GM23338 (cell line): Measurements from ENCODE around the gene ST6GALNAC3. TPM values are rescaled to one million over a fixed set of nuclear protein-coding genes. Genes with fewer than 3 reads are reported as not detected.

Source experiments
- ATAC-seq: fragments of 200-7000 bp; cut with Tn5 transposase; 3 replicates; pipeline ENCODE4 v1.9.1; 2020
- DNase-seq: peaks from one replicate; pipeline ENCODE4 v3.0.0-alpha.2; 2015; ENCODE audit warnings: low spot score
- H2AFZ ChIP-seq: fragments of 200-600 bp; sonication (generic); 2 replicates; pipeline ENCODE4 v1.8.0; 2016; ENCODE audit warnings: antibody characterized with exemption, mild to moderate bottlenecking, moderate library complexity
- H3F3A ChIP-seq: fragments of 200-600 bp; sonication (generic); replicated peaks from 2 replicates; pipeline ENCODE4 v1.8.0; 2017; ENCODE audit warnings: antibody characterized with exemption, mixed run types, low read depth
- H3K27ac ChIP-seq: fragments of 200-600 bp; sonication (generic); 2 replicates; pipeline ENCODE4 v1.6.1; 2016; ENCODE audit warnings: low read depth
- H3K27me3 ChIP-seq: fragments of 200-600 bp; sonication (generic); 2 replicates; pipeline ENCODE4 v1.8.0; 2016; ENCODE audit warnings: mild to moderate bottlenecking, mixed run types, moderate library complexity; ENCODE audit not compliant: insufficient read depth
- H3K36me3 ChIP-seq: fragments of 200-600 bp; sonication (generic); 2 replicates; pipeline ENCODE4 v1.8.0; 2016; ENCODE audit warnings: mild to moderate bottlenecking; ENCODE audit not compliant: insufficient read depth
- H3K4me1 ChIP-seq: fragments of 200-600 bp; sonication (generic); 2 replicates; pipeline ENCODE4 v1.8.0; 2016; ENCODE audit warnings: mild to moderate bottlenecking, moderate library complexity; ENCODE audit not compliant: insufficient read depth
- H3K4me2 ChIP-seq: fragments of 200-600 bp; sonication (generic); 2 replicates; pipeline ENCODE4 v1.7.1; 2017; ENCODE audit warnings: mixed run types
- H3K4me3 ChIP-seq: fragments of 200-600 bp; sonication (generic); 2 replicates; pipeline ENCODE4 v1.6.1; 2016; ENCODE audit warnings: mixed run types
- H3K79me2 ChIP-seq: fragments of 200-600 bp; sonication (generic); replicated peaks from 2 replicates; pipeline ENCODE4 v1.8.0; 2017; ENCODE audit warnings: mild to moderate bottlenecking; ENCODE audit not compliant: insufficient read depth
- H3K9me2 ChIP-seq: fragments of 200-600 bp; sonication (generic); 2 replicates; pipeline ENCODE4 v1.8.0; 2017; ENCODE audit not compliant: insufficient read depth
- H4K20me1 ChIP-seq: fragments of 200-600 bp; sonication (generic); replicated peaks from 2 replicates; pipeline ENCODE4 v1.8.0; 2017; ENCODE audit warnings: mild to moderate bottlenecking; ENCODE audit not compliant: insufficient read depth
- H3K27ac Mint-ChIP-seq: 2 replicates; pipeline ENCODE4 v1.8.0; 2020; ENCODE audit warnings: inconsistent platforms, mild to moderate bottlenecking, moderate library complexity, mixed read lengths
- H3K27me3 Mint-ChIP-seq: 3 replicates; pipeline ENCODE4 v1.8.0; 2022; ENCODE audit warnings: low read depth, mild to moderate bottlenecking, moderate library complexity, mixed read lengths, inconsistent platforms; ENCODE audit not compliant: insufficient read depth, poor library complexity
- H3K36me3 Mint-ChIP-seq: 3 replicates; pipeline ENCODE4 v1.8.0; 2021; ENCODE audit warnings: low read depth, mild to moderate bottlenecking, inconsistent platforms, moderate library complexity, mixed read lengths
- H3K4me1 Mint-ChIP-seq: 3 replicates; pipeline ENCODE4 v1.8.0; 2020; ENCODE audit warnings: mild to moderate bottlenecking, inconsistent platforms, mixed read lengths
- H3K4me3 Mint-ChIP-seq: 3 replicates; pipeline ENCODE4 v1.8.0; 2021; ENCODE audit warnings: moderate library complexity, mild to moderate bottlenecking, inconsistent platforms, mixed read lengths
- H3K9me3 Mint-ChIP-seq: 3 replicates; pipeline ENCODE4 v1.8.0; 2020; ENCODE audit warnings: moderate library complexity, mild to moderate bottlenecking, inconsistent platforms, mixed read lengths
- NANOG ChIP-seq: IDR thresholded peaks from 2 replicates; pipeline ENCODE4 v1.6.1; 2016; ENCODE audit warnings: antibody characterized with exemption, borderline replicate concordance
- REST ChIP-seq: IDR thresholded peaks from one replicate; pipeline ENCODE4 v1.6.1; 2018; ENCODE audit warnings: antibody characterized with exemption; ENCODE audit not compliant: unreplicated experiment
- STAT1 ChIP-seq: IDR thresholded peaks from one replicate; pipeline ENCODE4 v1.6.1; 2016; ENCODE audit warnings: antibody characterized with exemption; ENCODE audit not compliant: unreplicated experiment
- ZNF462 ChIP-seq: fragments of 250-450 bp; sonication (Bioruptor Pico); IDR thresholded peaks from 2 replicates; pipeline ENCODE4 v1.5.0; 2020; ENCODE audit warnings: mild to moderate bottlenecking, moderate library complexity
- polyA plus RNA-seq: library from polyadenylated mRNA; unstranded; fragments of >200 nt; fragmentation: Nextera tagmentation; extraction: Ambion mirVana; gene quantifications from 2 replicates; pipeline ENCODE4 v1.2.1, GENCODE V29; 2016
- total RNA-seq: library from RNA; depleted of rRNA; stranded (reverse); fragments of >200 nt; shearing (Covaris generic); gene quantifications from 2 replicates; pipeline ENCODE4 v1.2.3, GENCODE V29; 2014

ST6GALNAC3 gene
- total and polyA plus RNA-seq, 2 experiments from 2014 or later = 4.7 to 11.6 TPM

DNA sequence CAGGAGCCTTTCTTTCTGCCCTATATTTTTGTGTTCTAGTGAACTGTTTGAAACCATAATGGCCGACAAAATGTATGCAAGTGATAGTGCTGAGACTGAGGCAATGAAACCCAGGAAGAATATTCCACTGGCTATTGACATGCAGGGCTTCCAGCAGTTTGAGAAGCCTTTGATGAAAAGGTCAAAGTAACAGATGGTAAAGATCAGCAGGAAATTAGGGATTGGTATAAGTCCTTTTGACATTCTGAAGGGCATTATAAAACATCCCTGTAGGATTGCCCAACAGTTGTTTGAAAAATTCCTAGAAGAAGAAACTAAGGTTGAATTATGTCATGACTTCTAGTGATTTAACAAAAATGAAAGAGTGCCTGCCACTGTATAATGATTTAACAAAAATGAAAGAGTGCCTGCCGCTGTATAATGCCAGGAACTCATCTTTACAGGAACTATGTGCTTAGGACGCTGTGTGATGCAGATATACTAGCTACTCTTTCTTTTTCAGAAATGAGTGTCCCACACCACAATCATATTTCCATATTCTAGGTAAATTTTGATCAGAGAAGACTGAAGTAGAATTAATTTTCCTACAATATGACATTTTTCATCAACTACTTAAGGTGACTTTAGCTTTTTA is 508.8 kb downstream of the ST6GALNAC3 start:
- Mint-ChIP-seq H3K27ac (peak overlapping the region; percentile 16; the same call in 1 of the 2 replicates), H3K4me1 (peaks cover 46% of the 10 kb centered on the region), H3K36me3 (no peaks in the 10 kb centered on the region), H3K4me3 (no peak overlapping the region), H3K9me3 (no peaks in the 10 kb centered on the region), H3K27me3 (no peaks in the 10 kb centered on the region)
- peak; percentile 52 for DNase-seq
- Histone ChIP-seq H3K27me3 (no peaks in the 10 kb centered on the region), H3K36me3 (no peaks in the 10 kb centered on the region), H3K79me2 (no peaks in the 10 kb centered on the region), H3K27ac (no peak overlapping the region), H3F3A (no peaks in the 10 kb centered on the region), H2AFZ (no peak overlapping the region), H3K4me2 (peak overlapping the region; percentile 2; the same call in 1 of the 2 replicates), H4K20me1 (no peaks in the 10 kb centered on the region), H3K4me1 (peaks cover 30% of the 10 kb centered on the region), H3K4me3 (no peak overlapping the region), H3K9me2 (peaks cover 6% of the 10 kb centered on the region; the same call in 1 of the 2 replicates)
- no peak for TF ChIP-seq STAT1
- TF ChIP-seq REST = no peak
- peak; percentile 81 for TF ChIP-seq NANOG
- TF ChIP-seq ZNF462 = peak; percentile 52; the same call in 1 of the 2 replicates
- peak; percentile 89 for ATAC-seq
